Stimulated activated CD4-positive, alpha-beta T cell treated with anti-CD3 and anti-CD28 coated beads, Interleukin-12 subunit alpha, Interleukin-12 subunit beta, amount 100 ng/mL, for 24 hours (primary cell): ENCODE measurements around the gene KIF2A.

Source experiments
- DNase-seq, 2 experiments: peaks; one replicate each; pipeline ENCODE4 v3.0.0-alpha.2; 2020; ENCODE audit warnings: low read depth in 2 of 2

KIF2A gene

GRCh38 chr5:62305715-62306322 lies at the start of gene KIF2A:
Gene KIF2A, plus strand, starts transcription at chr5:62306206. Its CDS starts 267 bp downstream, at chr5:62306473.
- DNase-seq: peak; percentile 82 to 83

- DNase-seq: no peak
These were observed 49.0 kb upstream of the KIF2A start for GRCh38 chr5:62257020-62257367.

- no peak for DNase-seq
These were observed 47.4 kb upstream of the KIF2A start for GRCh38 chr5:62258654-62259053.

DNA sequence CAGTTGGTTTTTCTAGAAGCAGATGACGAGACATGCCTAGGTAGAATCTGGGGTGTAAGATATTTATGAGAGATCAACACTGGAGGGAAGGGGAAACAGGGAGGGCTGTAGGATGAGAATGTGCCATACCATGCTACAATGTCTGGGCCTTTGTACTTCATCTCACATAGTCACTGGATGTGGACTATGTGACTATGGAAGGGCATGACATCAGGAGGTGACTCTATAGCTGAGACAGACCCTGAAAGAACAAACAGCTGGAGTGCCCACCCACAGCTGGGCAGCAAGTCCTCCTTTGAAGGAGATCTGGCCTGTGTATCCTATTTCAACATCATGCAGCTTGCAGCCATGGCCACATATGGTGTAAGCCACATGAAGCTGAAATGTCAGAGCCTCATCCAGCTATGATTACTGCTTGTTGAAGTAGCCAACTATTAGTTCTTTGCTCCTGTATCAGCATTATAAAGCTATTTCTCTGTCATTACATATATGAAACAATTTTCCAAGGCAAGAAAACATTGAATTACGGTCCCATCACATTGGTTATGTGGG lies 46.2 kb upstream of the KIF2A start:
- DNase-seq: no peak

DNA sequence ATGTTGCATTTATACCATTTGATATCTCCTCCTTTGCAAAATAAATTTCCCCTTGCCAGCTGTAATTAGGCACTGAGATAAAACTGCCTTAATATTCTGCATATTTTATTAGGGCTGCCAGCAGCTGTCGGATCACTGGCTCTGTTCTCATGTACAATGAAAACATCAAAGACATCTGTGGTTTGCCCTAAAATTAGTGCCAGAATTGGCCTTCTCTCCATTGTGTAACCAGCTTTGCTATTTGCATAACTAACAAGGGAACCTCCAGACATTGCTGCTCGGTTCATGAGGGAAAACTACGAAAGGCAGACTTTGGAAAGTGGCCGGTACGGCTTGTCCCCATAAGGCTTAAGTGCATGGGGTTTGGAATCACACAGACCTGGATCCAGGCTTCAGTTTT lies 45.5 kb upstream of the KIF2A start:
- DNase-seq: no peak

DNA sequence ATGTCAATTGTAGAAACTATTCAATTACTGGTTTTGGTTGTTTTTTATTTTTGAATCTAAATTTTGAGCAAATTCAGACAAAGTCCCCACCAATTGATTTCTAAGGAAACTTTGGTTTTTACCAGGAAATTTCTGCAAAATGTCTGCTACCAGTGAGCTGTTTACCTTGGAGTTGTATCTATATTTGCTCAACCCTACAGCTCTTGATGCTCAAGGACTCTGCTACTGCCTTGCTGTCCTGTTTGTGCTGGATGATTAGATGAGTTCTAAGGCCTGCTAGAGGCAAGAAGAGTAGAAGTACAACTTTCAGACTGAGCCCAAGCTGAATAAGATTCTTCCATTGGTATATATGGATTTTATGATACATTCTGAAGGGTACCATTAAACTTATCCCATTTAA lies 42.6 kb upstream of the KIF2A start:
- DNase-seq: no peak

- no peak for DNase-seq
These were observed 40.3 kb upstream of the KIF2A start for GRCh38 chr5:62265648-62266112.

- DNase-seq: no peak
These were observed 39.4 kb upstream of the KIF2A start for GRCh38 chr5:62266573-62266972.

DNA sequence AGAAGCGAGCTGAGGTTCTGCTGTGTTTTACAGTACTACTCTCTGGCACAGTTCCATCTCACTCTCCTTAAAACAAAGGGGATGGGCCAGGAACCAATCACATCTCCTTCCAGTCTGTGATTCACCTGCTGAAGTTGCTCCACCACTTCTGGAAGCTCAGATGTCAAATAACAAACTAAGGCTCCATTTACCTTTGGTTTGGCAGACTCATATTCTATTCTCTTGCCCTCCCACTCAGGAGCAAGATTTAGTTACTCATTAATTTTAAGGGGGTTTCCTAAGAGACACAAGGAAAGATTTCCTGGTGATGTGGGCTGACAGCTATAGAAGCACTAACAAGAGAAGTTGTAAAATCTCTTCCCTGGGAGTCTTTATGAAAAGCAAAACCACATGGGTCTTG lies 37.8 kb upstream of the KIF2A start:
- DNase-seq: no peak

DNA sequence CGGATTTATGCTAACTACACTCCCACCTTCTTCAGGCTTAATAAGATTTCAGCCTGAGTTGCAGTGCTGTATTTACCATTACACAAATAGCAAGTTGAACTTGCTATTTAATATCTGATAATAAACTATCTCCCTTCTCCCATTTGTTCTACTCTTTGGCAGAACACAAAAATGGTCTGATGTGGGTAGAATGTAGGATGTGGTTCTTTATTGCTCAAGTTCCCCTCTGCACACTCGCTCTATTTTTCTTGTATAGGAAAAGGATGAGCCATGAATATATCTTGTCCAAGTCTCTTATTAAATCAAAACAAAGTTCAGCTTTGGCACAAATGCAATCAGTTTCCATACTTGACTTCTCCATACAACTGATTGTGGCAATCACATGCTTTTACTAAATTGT lies 37.2 kb upstream of the KIF2A start:
- DNase-seq: no peak

DNA sequence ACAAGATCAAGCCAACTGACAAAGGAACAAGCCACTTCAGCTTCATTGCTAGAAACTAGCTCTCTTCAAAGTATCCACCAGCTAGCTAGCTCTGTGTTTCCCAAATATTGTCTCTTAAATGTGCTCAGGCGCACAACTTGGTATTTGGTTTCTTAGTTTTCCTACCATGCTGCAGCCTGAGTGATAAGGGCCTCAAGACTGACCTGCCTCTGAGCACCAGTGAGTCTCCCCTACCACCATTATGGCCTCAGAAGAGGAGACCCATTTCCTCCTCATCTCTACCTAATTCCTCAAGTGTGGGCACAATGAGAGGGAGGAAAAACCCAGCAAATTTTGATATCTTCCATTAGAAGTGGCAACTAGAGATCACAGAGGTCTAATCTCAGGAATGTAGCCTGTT lies 34.6 kb upstream of the KIF2A start:
- no peak for DNase-seq

DNA sequence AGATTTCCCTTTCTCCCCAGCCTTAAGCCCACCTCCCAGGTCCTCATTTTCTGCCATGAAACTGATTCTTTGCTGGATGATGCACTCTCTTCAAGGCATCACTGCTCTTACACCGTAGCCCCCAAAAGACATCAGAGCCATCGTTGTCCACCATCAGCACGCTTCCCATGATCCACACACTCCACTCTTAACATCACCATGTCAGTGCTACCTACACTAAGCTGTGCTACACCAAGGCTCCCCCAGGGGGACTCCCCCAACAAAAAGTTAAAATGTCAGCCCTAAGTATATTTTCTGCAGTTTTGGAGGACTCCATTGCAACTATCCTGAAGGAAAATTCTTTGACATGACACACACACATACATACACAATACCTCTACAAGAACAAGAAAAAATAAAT lies 34.1 kb upstream of the KIF2A start:
- no peak for DNase-seq

DNA sequence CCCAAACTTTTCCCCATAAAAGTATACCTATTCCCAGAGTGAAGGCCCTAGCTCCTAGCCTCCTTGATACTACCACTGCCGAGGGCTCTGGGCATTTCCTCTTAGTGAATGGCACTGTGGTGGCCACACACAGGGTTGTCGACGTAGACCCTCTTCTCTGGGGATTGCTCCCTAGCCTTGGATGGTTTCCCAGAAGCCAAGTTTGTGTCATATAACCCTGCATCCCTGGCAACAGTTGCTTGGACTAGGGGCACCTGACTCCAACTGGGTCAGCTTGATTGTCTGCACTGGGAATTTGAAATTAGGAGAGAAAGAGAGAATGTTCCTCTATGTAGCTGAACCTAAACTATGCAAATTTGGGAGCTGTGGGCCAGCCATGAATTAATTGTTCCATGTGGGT lies 32.3 kb upstream of the KIF2A start:
- DNase-seq: no peak

- DNase-seq: no peak
These were observed 30.4 kb upstream of the KIF2A start for GRCh38 chr5:62275581-62275980.

DNA sequence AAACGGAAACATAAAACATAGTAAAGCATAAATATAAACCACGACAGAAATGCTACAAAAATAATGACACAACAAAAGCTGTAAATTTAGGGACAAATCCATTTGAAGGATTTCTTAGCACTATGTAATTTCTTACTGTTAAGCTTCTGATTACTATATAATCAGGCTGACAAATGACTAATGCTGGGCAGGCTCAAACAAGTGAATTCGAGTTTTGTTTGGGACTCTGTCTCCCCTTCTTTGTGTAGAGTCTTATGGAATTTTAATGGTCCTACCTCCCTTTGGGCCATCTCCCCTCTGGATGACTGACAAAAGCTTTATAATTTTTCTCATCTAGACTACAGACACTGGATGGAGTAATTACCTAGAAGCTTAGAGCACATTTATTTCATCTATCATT lies 24.6 kb upstream of the KIF2A start:
- DNase-seq: no peak

DNA sequence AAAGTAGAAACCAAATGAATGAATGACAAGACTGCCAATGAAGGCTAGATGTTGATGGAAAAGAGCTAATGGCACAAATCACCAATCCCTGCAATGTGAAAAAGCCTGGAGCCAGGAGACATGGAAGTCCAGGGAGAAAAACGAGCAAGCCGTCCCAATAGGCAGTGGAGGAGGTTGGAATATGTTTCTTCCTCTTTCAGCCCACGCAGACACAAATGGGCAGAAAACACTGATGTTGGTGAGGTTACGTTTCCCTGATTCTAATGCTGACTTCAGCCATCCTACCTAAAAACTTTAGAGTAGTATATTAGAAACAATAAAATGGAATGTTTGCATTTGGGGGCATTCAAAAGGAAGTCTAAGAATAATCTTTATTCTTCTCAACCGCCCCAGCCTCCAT lies 23.9 kb upstream of the KIF2A start:
- DNase-seq: no peak

DNA sequence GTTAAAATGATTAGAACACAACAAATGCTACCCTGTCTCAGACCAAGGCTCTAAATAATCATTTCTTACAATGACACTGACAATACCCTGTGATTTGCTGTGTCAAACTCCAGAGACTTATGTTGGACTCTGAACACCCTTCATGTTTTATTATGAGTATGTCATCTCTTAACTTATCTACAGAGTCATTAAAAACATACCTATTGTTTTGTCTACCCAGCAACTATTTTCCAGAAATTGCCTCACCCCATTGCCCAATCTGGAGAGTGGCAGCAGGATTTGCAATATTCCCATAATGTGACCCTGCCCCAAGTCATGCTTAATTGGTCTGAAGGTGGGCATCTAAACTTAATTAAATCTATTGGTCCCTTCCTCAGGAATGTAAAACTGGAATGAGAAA lies 23.0 kb upstream of the KIF2A start:
- no peak for DNase-seq

GRCh38 chr5:62283861-62284260 lies 22.1 kb upstream of the KIF2A start:
- DNase-seq: no peak

GRCh38 chr5:62284946-62285891 lies 20.8 kb upstream of the KIF2A start:
- DNase-seq: peak; percentile 40 to 69

GRCh38 chr5:62286834-62287233 lies 19.2 kb upstream of the KIF2A start:
- DNase-seq: no peak

DNA sequence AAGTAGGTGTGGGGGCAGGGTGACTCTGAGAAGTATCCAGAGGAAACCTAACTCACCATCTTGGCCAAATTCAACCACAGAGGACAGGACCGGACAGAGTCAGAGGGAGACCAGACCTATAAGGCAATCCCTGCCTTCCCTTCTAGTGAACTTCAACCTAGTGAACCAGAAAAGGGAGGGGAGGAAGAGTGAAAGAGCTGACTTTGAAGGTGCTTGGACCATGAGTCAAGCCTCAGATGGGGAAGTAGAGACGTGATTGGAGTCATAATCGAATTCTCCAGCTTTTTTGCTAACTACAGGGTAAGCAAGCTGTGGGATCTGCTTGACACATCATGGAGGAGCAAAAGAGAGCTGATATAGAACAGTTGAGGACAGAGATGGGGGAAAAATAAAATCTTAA lies 18.8 kb upstream of the KIF2A start:
- no peak for DNase-seq

DNA sequence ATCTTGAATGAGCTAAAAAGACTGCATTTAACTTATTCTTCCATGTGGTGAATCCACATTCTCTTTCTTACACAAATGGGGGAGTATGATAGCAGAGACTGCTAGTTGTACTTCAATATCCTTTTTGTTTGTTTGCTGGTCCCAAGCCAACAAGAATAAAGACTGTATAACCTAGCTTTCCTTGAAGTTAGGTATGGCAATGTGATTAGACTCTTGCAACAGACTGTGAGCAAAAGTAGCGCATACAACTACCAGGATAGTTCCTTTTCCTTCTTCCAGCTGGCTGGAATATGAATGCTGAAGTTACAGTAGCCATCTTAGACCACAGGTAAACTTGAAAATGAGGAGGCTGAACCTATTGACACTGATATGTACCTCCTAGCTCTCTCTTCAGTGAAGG lies 17.9 kb upstream of the KIF2A start:
- DNase-seq: no peak

GRCh38 chr5:62289813-62290212 lies 16.2 kb upstream of the KIF2A start:
- no peak for DNase-seq
